H1 (cell line): ENCODE data around the gene MTURN. TPM values are rescaled to one million over a fixed set of nuclear protein-coding genes. Genes with fewer than 3 reads are reported as not detected.

ENCODE experiments used
- CTCF ChIA-PET: fragments of 300-600 bp; sonication (Branson Sonifier 250); formaldehyde crosslinking; loops from one replicate; lab custom pipeline; 2021; ENCODE audit not compliant: partially characterized antibody; lab: Charles Lee
- POLR2A ChIA-PET: fragments of 300-600 bp; sonication (Branson Sonifier 250); formaldehyde crosslinking; loops from one replicate; lab custom pipeline; 2021; ENCODE audit warnings: inconsistent platforms; ENCODE audit not compliant: partially characterized antibody; lab: Charles Lee
- DNase-seq, 2 experiments: peaks; one replicate each; pipeline versions ENCODE4 v3.0.0 to v3.0.0-alpha.2; 2010 to 2022; ENCODE audit warnings: low spot score in 2 of 2, low read depth in 1 of 2, mixed read lengths in 1 of 2
- FAIRE-seq: peaks from 2 replicates; lab custom pipeline; 2011; peaks lifted over from hg19 to GRCh38; lab: Jason Lieb, UNC
- H2AFZ ChIP-seq: 2 replicates; pipeline ENCODE4 v1.8.1; 2012; ENCODE audit warnings: low read length, inconsistent platforms
- H2AK5ac ChIP-seq: 2 replicates; pipeline ENCODE4 v1.6.1; 2013; ENCODE audit warnings: low read depth, low read length
- H2BK120ac ChIP-seq: replicated peaks from 2 replicates; pipeline ENCODE3; 2013; ENCODE audit warnings: low read depth, low read length, inconsistent platforms
- H2BK12ac ChIP-seq: 2 replicates; pipeline ENCODE4 v1.6.1; 2013; ENCODE audit warnings: low read depth, low read length
- H2BK15ac ChIP-seq: 2 replicates; pipeline ENCODE4 v1.6.1; 2013; ENCODE audit warnings: low read length
- H2BK20ac ChIP-seq: 2 replicates; pipeline ENCODE4 v1.6.1; 2013; ENCODE audit warnings: low read length
- H2BK5ac ChIP-seq: 2 replicates; pipeline ENCODE4 v1.6.1; 2013; ENCODE audit warnings: low read depth, low read length
- H3K14ac ChIP-seq: 2 replicates; pipeline ENCODE4 v1.6.1; 2013; ENCODE audit warnings: inconsistent platforms; ENCODE audit not compliant: insufficient read length
- H3K18ac ChIP-seq: 2 replicates; pipeline ENCODE4 v1.6.1; 2013; ENCODE audit warnings: low read length; ENCODE audit errors: extremely low read depth
- H3K23ac ChIP-seq: 2 replicates; pipeline ENCODE4 v1.6.1; 2013; ENCODE audit warnings: inconsistent platforms; ENCODE audit not compliant: insufficient read length
- H3K23me2 ChIP-seq: 2 replicates; pipeline ENCODE4 v1.6.1; 2013; ENCODE audit warnings: low read depth, low read length
- H3K27ac ChIP-seq: 2 replicates; pipeline ENCODE4 v1.6.1; 2011; ENCODE audit warnings: low read depth, low read length, inconsistent platforms
- H3K27me3 ChIP-seq, 4 experiments: replicated peaks in 1 of 4; 1 replicate in 1 of 4; 2 replicates in 3 of 4; pipeline versions ENCODE4 v1.6.1 to v1.8.1; 2011 to 2013; ENCODE audit warnings: low read length in 3 of 4, mild to moderate bottlenecking in 3 of 4, inconsistent platforms in 2 of 4, mixed read lengths in 2 of 4, moderate library complexity in 1 of 4; ENCODE audit not compliant: control insufficient read depth in 3 of 4, insufficient read depth in 3 of 4; ENCODE audit errors: extremely low read depth in 1 of 4
- H3K36me3 ChIP-seq, 4 experiments: 2 replicates each; pipeline versions ENCODE4 v1.6.1 to v1.8.1; 2011 to 2013; ENCODE audit warnings: mild to moderate bottlenecking in 4 of 4, low read length in 3 of 4, moderate library complexity in 2 of 4, control low read depth in 1 of 4, inconsistent platforms in 1 of 4; ENCODE audit not compliant: insufficient read depth in 4 of 4, control insufficient read depth in 2 of 4
- H3K4ac ChIP-seq: replicated peaks from 2 replicates; pipeline ENCODE3; 2013; ENCODE audit warnings: low read length, low read depth, mixed read lengths, inconsistent platforms; ENCODE audit not compliant: insufficient read length
- H3K4me1 ChIP-seq, 4 experiments: replicated peaks in 1 of 4; 1 replicate in 1 of 4; 2 replicates in 3 of 4; pipeline versions ENCODE4 v1.6.1 to v1.8.1; 2011 to 2013; ENCODE audit warnings: low read length in 3 of 4, inconsistent platforms in 2 of 4, mixed read lengths in 1 of 4; ENCODE audit not compliant: insufficient read depth in 4 of 4, control insufficient read depth in 3 of 4
- H3K4me2 ChIP-seq, 2 experiments: 2 replicates each; pipeline versions ENCODE4 v1.6.1 to v1.8.1; 2011 to 2013; ENCODE audit warnings: low read depth in 2 of 2, low read length in 2 of 2, control low read depth in 1 of 2, inconsistent platforms in 1 of 2, mild to moderate bottlenecking in 1 of 2; ENCODE audit not compliant: insufficient read depth in 1 of 2
- H3K4me3 ChIP-seq, 4 experiments: fragments of 200-600, 300-600 bp in 1 of 4; sonication (generic), shearing (Covaris generic), sonication (Bioruptor Twin) in 1 of 4; 2 replicates each; pipeline versions ENCODE4 v1.5.1 to v1.8.1; 2011 to 2016; ENCODE audit warnings: low read length in 4 of 4, low read depth in 3 of 4, control low read depth in 2 of 4, inconsistent platforms in 2 of 4, mild to moderate bottlenecking in 2 of 4, mixed read lengths in 1 of 4, moderate library complexity in 1 of 4; ENCODE audit not compliant: insufficient read depth in 2 of 4; ENCODE audit errors: extremely low read depth in 1 of 4
- H3K56ac ChIP-seq: replicated peaks from 2 replicates; pipeline ENCODE3; 2013; ENCODE audit warnings: low read depth, mild to moderate bottlenecking, mixed read lengths, low read length, inconsistent platforms; ENCODE audit not compliant: insufficient read length
- H3K79me1 ChIP-seq: 2 replicates; pipeline ENCODE4 v1.6.1; 2013; ENCODE audit warnings: low read depth, low read length, control low read depth
- H3K79me2 ChIP-seq, 2 experiments: 2 replicates each; pipeline versions ENCODE4 v1.6.1 to v1.8.1; 2012 to 2013; ENCODE audit warnings: low read length in 2 of 2, mild to moderate bottlenecking in 2 of 2, inconsistent platforms in 1 of 2; ENCODE audit not compliant: insufficient read depth in 2 of 2, control insufficient read depth in 1 of 2
- H3K9ac ChIP-seq, 4 experiments: replicated peaks in 1 of 4; 1 replicate in 1 of 4; 2 replicates in 3 of 4; pipeline versions ENCODE4 v1.6.1 to v1.8.1; 2011 to 2013; ENCODE audit warnings: low read depth in 3 of 4, low read length in 3 of 4, control low read depth in 2 of 4, mild to moderate bottlenecking in 2 of 4, moderate library complexity in 2 of 4, inconsistent platforms in 1 of 4; ENCODE audit errors: extremely low read depth in 1 of 4
- H3K9me3 ChIP-seq, 2 experiments: 2 replicates each; pipeline versions ENCODE4 v1.6.1 to v1.8.1; 2012 to 2013; ENCODE audit warnings: mild to moderate bottlenecking in 2 of 2, moderate library complexity in 2 of 2, control low read depth in 1 of 2, inconsistent platforms in 1 of 2, low read depth in 1 of 2, low read length in 1 of 2, mixed read lengths in 1 of 2; ENCODE audit not compliant: insufficient read depth in 2 of 2
- H4K20me1 ChIP-seq, 2 experiments: replicated peaks in 1 of 2; 2 replicates each; pipeline versions ENCODE3 to v1.8.1; 2011 to 2013; ENCODE audit warnings: inconsistent platforms in 2 of 2, low read length in 2 of 2, mild to moderate bottlenecking in 1 of 2; ENCODE audit not compliant: insufficient read depth in 2 of 2, control insufficient read depth in 1 of 2
- H4K5ac ChIP-seq: 2 replicates; pipeline ENCODE4 v1.6.1; 2013; ENCODE audit warnings: low read length, low read depth, mixed read lengths, inconsistent platforms; ENCODE audit not compliant: insufficient read length
- H4K8ac ChIP-seq: 2 replicates; pipeline ENCODE4 v1.8.0; 2013; ENCODE audit warnings: mild to moderate bottlenecking, moderate library complexity, low read length, inconsistent platforms; ENCODE audit not compliant: insufficient read depth; ENCODE audit errors: extremely low read depth
- H4K91ac ChIP-seq: replicated peaks from 2 replicates; pipeline ENCODE3; 2013; ENCODE audit warnings: low read length, mixed read lengths, inconsistent platforms; ENCODE audit not compliant: insufficient read length
- JUND ChIP-seq: IDR thresholded peaks from 2 replicates; pipeline ENCODE4 v1.6.1; 2011; ENCODE audit warnings: mild to moderate bottlenecking, improper control_type of control experiment, low read length
- KDM1A ChIP-seq: fragments of 200-600, 300-600 bp; sonication (generic); IDR thresholded peaks from 2 replicates; pipeline ENCODE4 v1.7.1; 2016; ENCODE audit warnings: mild to moderate bottlenecking, low read length, borderline replicate concordance
- RAD21 ChIP-seq, 2 experiments: IDR thresholded peaks in 1 of 2; conservative IDR thresholded peaks in 1 of 2; 2 replicates each; pipeline ENCODE4 v1.6.1; 2011; ENCODE audit warnings: low read depth in 2 of 2, low read length in 2 of 2, improper control_type of control experiment in 1 of 2, inconsistent platforms in 1 of 2, mild to moderate bottlenecking in 1 of 2, moderate library complexity in 1 of 2
- RFX5 ChIP-seq: IDR thresholded peaks from 2 replicates; pipeline ENCODE4 v1.6.1; 2011; ENCODE audit warnings: low read depth, low read length, improper control_type of control experiment, borderline replicate concordance
- RNF2 ChIP-seq: fragments of 200-900, 300-1000 bp; sonication (generic); IDR thresholded peaks from 2 replicates; pipeline ENCODE4 v1.7.1; 2016; ENCODE audit warnings: borderline replicate concordance, low read depth, mild to moderate bottlenecking, antibody characterized with exemption, low read length; ENCODE audit not compliant: poor library complexity, severe bottlenecking; ENCODE audit errors: missing control alignments
- TAF1 ChIP-seq: IDR thresholded peaks from 2 replicates; pipeline ENCODE4 v1.6.1; 2011; ENCODE audit warnings: mild to moderate bottlenecking, low read depth, low read length
- WGBS, 2 experiments: shearing (Covaris generic) in 1 of 2; methylation state at CpG; one replicate each; pipeline versions ENCODE4 v1.1.6 to v1.1.7; 2013 to 2015; ENCODE audit warnings: low lambda C conversion rate in 2 of 2, mixed read lengths in 2 of 2, inconsistent platforms in 1 of 2, low coverage in 1 of 2, missing lambda C conversion rate in 1 of 2; ENCODE audit not compliant: insufficient replicate concordance in 2 of 2, insufficient coverage in 1 of 2, insufficient read length in 1 of 2; ENCODE audit errors: extremely low coverage in 1 of 2, missing lambda C conversion rate in 1 of 2; 5-methylcytosine and 5-hydroxymethylcytosine counted together
- polyA plus RNA-seq, 7 experiments: library from polyadenylated mRNA; depleted of rRNA in 3 of 7; stranded (reverse) in 5 of 7; unstranded in 2 of 7; fragments of >200 nt in 5 of 7; fragments of 200-250 nt in 2 of 7; gene quantifications; 1 replicate in 5 of 7; 2 replicates in 1 of 7; 4 replicates in 1 of 7; pipeline versions ENCODE4 v1.2.1 to v1.2.3, GENCODE V29; 2011 to 2013; ENCODE audit warnings: missing spikeins in 2 of 7, mixed read lengths in 2 of 7
- total RNA-seq: library from RNA; stranded (reverse); fragmentation: NEBNext Ultra II Directional; extraction: Animal tissue kit (Norgen Biotek cat#: 25700); gene quantifications from 2 replicates; pipeline ENCODE4 v1.2.1, GENCODE V29; 2021

MTURN gene
- total and polyA plus RNA-seq, 2 of the 8 experiments (the other 6 are each of a cell fraction or from before 2014, with no cell fraction given): 2.6 to 5.8 TPM

DNA sequence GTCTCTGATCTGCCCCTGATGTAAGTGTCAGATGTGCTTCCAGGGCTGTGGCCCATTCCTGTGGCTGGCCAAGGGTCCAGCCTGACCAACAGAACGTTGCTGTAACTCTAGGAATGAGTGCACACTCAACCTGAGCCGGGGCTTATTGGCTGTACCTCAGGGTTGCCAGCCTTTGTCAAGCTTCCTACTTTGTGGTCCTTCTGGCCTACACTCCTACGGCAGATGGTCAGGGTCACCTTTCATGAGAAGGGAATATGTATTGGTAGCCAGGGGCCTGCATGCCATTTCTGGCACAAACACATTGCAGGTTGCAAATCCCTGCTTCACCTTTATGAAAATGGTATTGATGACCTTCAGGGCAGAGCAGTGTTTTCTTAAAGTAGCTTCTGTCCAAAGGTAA is 64.5 kb downstream of the MTURN start:
- no peak overlapping the region for H4K91ac ChIP-seq
- no peaks in the 10 kb centered on the region for H3K23me2 ChIP-seq
- TF ChIP-seq RAD21 (IDR thresholded peaks at IDR 0.05 in 1 of 2, conservative IDR thresholded peaks at IDR 0.05 in 1 of 2; ENCODE audit: low read depth in 2 of 2, low read length in 2 of 2): no peak
- TF ChIP-seq RFX5: no peak
- TF ChIP-seq JUND: no peak
- TF ChIP-seq KDM1A: no peak
- TF ChIP-seq TAF1: no peak
- no peak for TF ChIP-seq RNF2
- H3K27ac ChIP-seq: no peak overlapping the region
- CTCF ChIA-PET: interaction anchor here (1.1 kb wide), 1 partner anchor 27 kb away, joined by 3 read pairs; no protein-coding TSS in a partner anchor
- no peak overlapping the region for H3K4me2 ChIP-seq
- H2BK20ac ChIP-seq: no peak overlapping the region
- FAIRE-seq: no peak
- no peak overlapping the region for H4K5ac ChIP-seq
- H3K27me3 ChIP-seq: no peaks in the 10 kb centered on the region
- no peaks in the 10 kb centered on the region for H4K20me1 ChIP-seq
- H3K79me2 ChIP-seq: no peaks in the 10 kb centered on the region
- H3K4me3 ChIP-seq: no peak overlapping the region
- H2BK5ac ChIP-seq: no peak overlapping the region
- H3K79me1 ChIP-seq: no peaks in the 10 kb centered on the region
- H3K4me1 ChIP-seq: no peaks in the 10 kb centered on the region
- no peak overlapping the region for H3K56ac ChIP-seq
- DNase-seq: no peak
- H2BK15ac ChIP-seq: no peak overlapping the region
- WGBS, 2 experiments: 86% methylated on average over 3 of the region's 3 CpGs; no CpG with 5 or more reads in 1 of the 2 experiments
- no peak overlapping the region for H4K8ac ChIP-seq
- no peak overlapping the region for H3K14ac ChIP-seq
- H3K4ac ChIP-seq: no peak overlapping the region
- no peak overlapping the region for H2BK120ac ChIP-seq
- POLR2A ChIA-PET: no interaction called here
- no peak overlapping the region for H2AFZ ChIP-seq
- H3K18ac ChIP-seq: no peak overlapping the region
- H2AK5ac ChIP-seq: no peak overlapping the region
- H3K9ac ChIP-seq: no peak overlapping the region
- peaks cover 32% of the 10 kb centered on the region in 2 experiments for H3K9me3 ChIP-seq
- H3K36me3 ChIP-seq: no peaks in the 10 kb centered on the region; a peak in 1 of 8 replicates
- no peak overlapping the region for H2BK12ac ChIP-seq
- no peak overlapping the region for H3K23ac ChIP-seq
